Left renal pelvis (tissue), 4 donors: ENCODE results near the gene MGMT. TPM values are rescaled to one million over a fixed set of nuclear protein-coding genes. Genes with fewer than 3 reads are reported as not detected.

Experiments used
- DNase-seq, 4 donors: peaks; one replicate each; pipeline ENCODE4 v3.0.0-alpha.2; 2013; ENCODE audit warnings: low read depth in 4 of 4, low spot score in 3 of 4
- polyA plus RNA-seq, 4 donors: library from polyadenylated mRNA; unstranded; fragments of 120-200 nt; gene quantifications; one replicate each; pipeline ENCODE4 v1.2.1, GENCODE V29; 2013; ENCODE audit not compliant: insufficient read length in 4 of 4

Gene MGMT
- polyA plus RNA-seq, 4 donors: 14.2 to 24.7 (median 17.5) TPM

- no peak for DNase-seq
Observed at GRCh38 chr10:129807211-129807610, 340.2 kb downstream of the MGMT start.

GRCh38 chr10:129808092-129808983, 341.3 kb downstream of the MGMT start:
- DNase-seq: no peak

GRCh38 chr10:129809431-129809830, 342.4 kb downstream of the MGMT start:
- DNase-seq: no peak

- DNase-seq: no peak
Observed at GRCh38 chr10:129809841-129810240, 342.8 kb downstream of the MGMT start.

GRCh38 chr10:129811208-129811607, 344.2 kb downstream of the MGMT start:
- DNase-seq: no peak

GRCh38 chr10:129812398-129812797, 345.4 kb downstream of the MGMT start:
- DNase-seq: no peak

GRCh38 chr10:129814681-129815646, 347.9 kb downstream of the MGMT start:
- no peak for DNase-seq

GRCh38 chr10:129815898-129816655, 349.0 kb downstream of the MGMT start:
- no peak for DNase-seq

GRCh38 chr10:129816656-129817045, 349.6 kb downstream of the MGMT start:
- DNase-seq: no peak
